HCT116 (cell line): Measurements from ENCODE around the gene SP7. TPM values are rescaled to one million over a fixed set of nuclear protein-coding genes. Genes with fewer than 3 reads are reported as not detected.

Source experiments
- EGR1 ChIP-seq: IDR thresholded peaks from 2 replicates; pipeline ENCODE4 v1.6.1; 2012; ENCODE audit warnings: low read depth
- ELF1 ChIP-seq: IDR thresholded peaks from 2 replicates; pipeline ENCODE4 v1.6.1; 2012; ENCODE audit warnings: low read depth, borderline replicate concordance
- EZH2 ChIP-seq: fragments of 200-600 bp; sonication (generic); IDR thresholded peaks from 2 replicates; pipeline ENCODE4 v1.6.1; 2017; ENCODE audit warnings: antibody characterized with exemption, mixed run types
- EZH2phosphoT487 ChIP-seq: fragments of 200-600 bp; IDR thresholded peaks from 2 replicates; pipeline ENCODE4 v1.6.1; 2018; ENCODE audit warnings: antibody characterized with exemption, borderline replicate concordance
- FOSL1 ChIP-seq: IDR thresholded peaks from 2 replicates; pipeline ENCODE4 v1.6.1; 2012; ENCODE audit warnings: low read depth
- JUND ChIP-seq: IDR thresholded peaks from 2 replicates; pipeline ENCODE4 v1.6.1; 2012
- POLR2A ChIP-seq: IDR thresholded peaks from 2 replicates; pipeline ENCODE4 v1.7.0; 2011; ENCODE audit warnings: borderline replicate concordance; ENCODE audit not compliant: insufficient read depth, insufficient read length; ENCODE audit errors: extremely low read depth
- SIN3A ChIP-seq: IDR thresholded peaks from 2 replicates; pipeline ENCODE4 v1.6.1; 2012; ENCODE audit warnings: low read depth
- SRF ChIP-seq: IDR thresholded peaks from 2 replicates; pipeline ENCODE4 v1.6.1; 2012; ENCODE audit warnings: low read depth
- TCF7L2 ChIP-seq: IDR thresholded peaks from 2 replicates; pipeline ENCODE4 v1.7.0; 2011; ENCODE audit warnings: borderline replicate concordance, inconsistent platforms; ENCODE audit not compliant: insufficient read depth, insufficient read length; ENCODE audit errors: extremely low read depth
- YY1 ChIP-seq: IDR thresholded peaks from 2 replicates; pipeline ENCODE4 v1.6.1; 2011; ENCODE audit warnings: low read length, low read depth, moderate library complexity, mild to moderate bottlenecking; ENCODE audit not compliant: insufficient replicate concordance; ENCODE audit errors: extremely low read depth
- ZFX ChIP-seq: fragments of 450-650 bp; IDR thresholded peaks from 2 replicates; pipeline ENCODE4 v1.6.1; 2017
- total RNA-seq: library from RNA; stranded (reverse); gene quantifications from one replicate; pipeline ENCODE4 v1.2.1, GENCODE V29; 2021; ENCODE audit not compliant: unreplicated experiment
- TF ChIP-seq, protein P1 (sequence below): IDR thresholded peaks from 2 replicates; pipeline ENCODE4 v1.6.1; 2012; ENCODE audit warnings: low read depth
- TF ChIP-seq, protein P2 (sequence below): IDR thresholded peaks from 2 replicates; pipeline ENCODE4 v1.6.1; 2012
- TF ChIP-seq, protein P3 (sequence below), 3 experiments: fragments of 200-600 bp in 1 of 3; sonication (generic) in 1 of 3; IDR thresholded peaks in 2 of 3; conservative IDR thresholded peaks in 1 of 3; 2 replicates each; pipeline ENCODE4 v1.5.1; 2012 to 2017; ENCODE audit warnings: low read depth in 2 of 3, low read length in 2 of 3, antibody characterized with exemption in 1 of 3, borderline replicate concordance in 1 of 3, control low read depth in 1 of 3, mild to moderate bottlenecking in 1 of 3, mixed read lengths in 1 of 3, mixed run types in 1 of 3, moderate library complexity in 1 of 3; ENCODE audit not compliant: insufficient read depth in 1 of 3

Gene SP7
- total RNA-seq, 1 experiment from 2014 or later = not detected

DNA sequence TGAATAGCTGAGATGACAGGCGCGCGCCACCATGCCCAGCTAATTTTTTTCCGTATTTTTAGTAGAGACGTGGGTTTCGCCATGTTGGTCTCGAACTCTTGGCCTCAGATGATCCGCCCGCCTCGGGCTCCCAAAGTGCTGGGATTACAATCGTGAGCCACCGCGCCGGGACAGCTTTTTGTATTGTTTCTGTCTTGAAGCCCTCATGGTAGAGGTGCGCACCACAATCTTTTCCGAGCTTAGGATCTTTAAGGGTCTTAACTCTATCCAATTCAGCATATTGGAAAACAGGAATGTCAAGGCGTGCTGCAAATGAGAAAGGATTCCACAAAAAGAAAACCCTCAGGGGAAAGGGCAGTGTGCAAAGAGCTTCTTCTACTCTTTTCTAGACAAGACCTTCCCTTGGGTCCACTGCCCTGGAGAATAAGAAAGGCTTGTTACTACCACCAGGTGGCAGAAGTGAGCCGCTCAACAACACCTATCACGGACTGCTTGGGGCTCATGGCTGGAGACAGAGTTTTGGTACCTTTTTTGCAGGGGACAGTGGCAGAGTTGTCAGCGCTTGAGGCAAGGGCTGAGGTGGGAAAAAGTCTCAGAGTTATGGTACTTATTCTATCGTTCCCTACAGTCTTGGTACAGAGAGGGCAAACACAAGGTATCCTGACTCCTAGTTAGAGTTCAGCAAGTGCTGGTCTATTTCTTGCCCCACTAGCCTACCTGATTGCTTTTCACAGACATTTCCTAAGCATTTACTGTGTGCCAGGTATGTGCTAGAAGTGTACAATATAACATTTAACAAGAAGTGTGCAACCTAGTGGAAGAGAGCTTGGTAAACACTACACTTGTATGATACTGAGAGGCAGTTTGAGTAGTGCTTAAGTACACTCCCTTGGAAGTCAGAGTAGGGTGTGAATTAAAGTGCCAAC lies 16.4 kb upstream of the SP7 start (continued):
- TF ChIP-seq, protein P1, sequence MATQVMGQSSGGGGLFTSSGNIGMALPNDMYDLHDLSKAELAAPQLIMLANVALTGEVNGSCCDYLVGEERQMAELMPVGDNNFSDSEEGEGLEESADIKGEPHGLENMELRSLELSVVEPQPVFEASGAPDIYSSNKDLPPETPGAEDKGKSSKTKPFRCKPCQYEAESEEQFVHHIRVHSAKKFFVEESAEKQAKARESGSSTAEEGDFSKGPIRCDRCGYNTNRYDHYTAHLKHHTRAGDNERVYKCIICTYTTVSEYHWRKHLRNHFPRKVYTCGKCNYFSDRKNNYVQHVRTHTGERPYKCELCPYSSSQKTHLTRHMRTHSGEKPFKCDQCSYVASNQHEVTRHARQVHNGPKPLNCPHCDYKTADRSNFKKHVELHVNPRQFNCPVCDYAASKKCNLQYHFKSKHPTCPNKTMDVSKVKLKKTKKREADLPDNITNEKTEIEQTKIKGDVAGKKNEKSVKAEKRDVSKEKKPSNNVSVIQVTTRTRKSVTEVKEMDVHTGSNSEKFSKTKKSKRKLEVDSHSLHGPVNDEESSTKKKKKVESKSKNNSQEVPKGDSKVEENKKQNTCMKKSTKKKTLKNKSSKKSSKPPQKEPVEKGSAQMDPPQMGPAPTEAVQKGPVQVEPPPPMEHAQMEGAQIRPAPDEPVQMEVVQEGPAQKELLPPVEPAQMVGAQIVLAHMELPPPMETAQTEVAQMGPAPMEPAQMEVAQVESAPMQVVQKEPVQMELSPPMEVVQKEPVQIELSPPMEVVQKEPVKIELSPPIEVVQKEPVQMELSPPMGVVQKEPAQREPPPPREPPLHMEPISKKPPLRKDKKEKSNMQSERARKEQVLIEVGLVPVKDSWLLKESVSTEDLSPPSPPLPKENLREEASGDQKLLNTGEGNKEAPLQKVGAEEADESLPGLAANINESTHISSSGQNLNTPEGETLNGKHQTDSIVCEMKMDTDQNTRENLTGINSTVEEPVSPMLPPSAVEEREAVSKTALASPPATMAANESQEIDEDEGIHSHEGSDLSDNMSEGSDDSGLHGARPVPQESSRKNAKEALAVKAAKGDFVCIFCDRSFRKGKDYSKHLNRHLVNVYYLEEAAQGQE = no peak
- TF ChIP-seq, protein P2, sequence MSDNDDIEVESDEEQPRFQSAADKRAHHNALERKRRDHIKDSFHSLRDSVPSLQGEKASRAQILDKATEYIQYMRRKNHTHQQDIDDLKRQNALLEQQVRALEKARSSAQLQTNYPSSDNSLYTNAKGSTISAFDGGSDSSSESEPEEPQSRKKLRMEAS = peak; percentile 53
- TF ChIP-seq EZH2 (no peak), EGR1 (no peak), SIN3A (no peak), JUND (no peak), POLR2A (no peak), YY1 (peak; percentile 69), EZH2phosphoT487 (no peak), SRF (no peak), TCF7L2 (no peak), ZFX (no peak), ELF1 (no peak), FOSL1 (no peak)
- TF ChIP-seq, protein P3, sequence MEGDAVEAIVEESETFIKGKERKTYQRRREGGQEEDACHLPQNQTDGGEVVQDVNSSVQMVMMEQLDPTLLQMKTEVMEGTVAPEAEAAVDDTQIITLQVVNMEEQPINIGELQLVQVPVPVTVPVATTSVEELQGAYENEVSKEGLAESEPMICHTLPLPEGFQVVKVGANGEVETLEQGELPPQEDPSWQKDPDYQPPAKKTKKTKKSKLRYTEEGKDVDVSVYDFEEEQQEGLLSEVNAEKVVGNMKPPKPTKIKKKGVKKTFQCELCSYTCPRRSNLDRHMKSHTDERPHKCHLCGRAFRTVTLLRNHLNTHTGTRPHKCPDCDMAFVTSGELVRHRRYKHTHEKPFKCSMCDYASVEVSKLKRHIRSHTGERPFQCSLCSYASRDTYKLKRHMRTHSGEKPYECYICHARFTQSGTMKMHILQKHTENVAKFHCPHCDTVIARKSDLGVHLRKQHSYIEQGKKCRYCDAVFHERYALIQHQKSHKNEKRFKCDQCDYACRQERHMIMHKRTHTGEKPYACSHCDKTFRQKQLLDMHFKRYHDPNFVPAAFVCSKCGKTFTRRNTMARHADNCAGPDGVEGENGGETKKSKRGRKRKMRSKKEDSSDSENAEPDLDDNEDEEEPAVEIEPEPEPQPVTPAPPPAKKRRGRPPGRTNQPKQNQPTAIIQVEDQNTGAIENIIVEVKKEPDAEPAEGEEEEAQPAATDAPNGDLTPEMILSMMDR (IDR thresholded peaks at IDR 0.05 in 2 of 3, conservative IDR thresholded peaks at IDR 0.05 in 1 of 3; ENCODE audit: borderline replicate concordance in 1 of 3, insufficient read depth in 1 of 3, low read depth in 2 of 3, low read length in 2 of 3) = peak; percentile 82 to 96 (median 89)
- TF ChIP-seq, all 23 proteins: peak for 7
